Measurements from ENCODE around the gene DDX19B.
"Not testable (repeated sequence)": the region's sequence is repeated elsewhere in the genome, so short reads cannot be mapped to it uniquely, and the experiment has no call there.

DDX19B gene

GRCh38 chr16:70287304-70287971 lies 11.5 kb upstream of the DDX19B start:
- DNase-seq (ENCODE audit: low spot score): not testable (repeated sequence)

GRCh38 chr16:70289229-70290094 lies 9.5 kb upstream of the DDX19B start, which contains the start of gene AARS1:
Gene AARS1, minus strand, starts transcription at chr16:70289506. Its CDS starts 6,743 bp downstream, at chr16:70282763.
- peak; percentile 99 for DNase-seq (ENCODE audit: low spot score)

GRCh38 chr16:70290949-70291519 lies 8.0 kb upstream of the DDX19B start:
- DNase-seq (ENCODE audit: low spot score): no peak

- not testable (repeated sequence) for DNase-seq (ENCODE audit: low spot score)
Measured at GRCh38 chr16:70292148-70292547, 6.8 kb upstream of the DDX19B start.

GRCh38 chr16:70294385-70295025 lies 4.5 kb upstream of the DDX19B start:
- DNase-seq (ENCODE audit: low spot score): no peak

GRCh38 chr16:70295634-70296033 lies 3.4 kb upstream of the DDX19B start:
- DNase-seq (ENCODE audit: low spot score): no peak

- DNase-seq (ENCODE audit: low spot score): no peak
Measured at GRCh38 chr16:70301121-70301520, 2.1 kb downstream of the DDX19B start.

- no peak for DNase-seq (ENCODE audit: low spot score)
Measured at GRCh38 chr16:70302745-70303144, 3.8 kb downstream of the DDX19B start.

- no peak for DNase-seq (ENCODE audit: low spot score)
Measured at GRCh38 chr16:70304892-70305448, 6.0 kb downstream of the DDX19B start.

- no peak for DNase-seq (ENCODE audit: low spot score)
Measured at GRCh38 chr16:70306880-70307279, 7.9 kb downstream of the DDX19B start.

- not testable (repeated sequence) for DNase-seq (ENCODE audit: low spot score)
Measured at GRCh38 chr16:70307726-70308125, 8.7 kb downstream of the DDX19B start.

GRCh38 chr16:70320121-70320520 lies 21.1 kb downstream of the DDX19B start:
- no peak for DNase-seq (ENCODE audit: low spot score)

GRCh38 chr16:70324998-70325747 lies 26.2 kb downstream of the DDX19B start:
- no peak for DNase-seq (ENCODE audit: low spot score)

- DNase-seq (ENCODE audit: low spot score): no peak
Measured at GRCh38 chr16:70331091-70331490, 32.1 kb downstream of the DDX19B start.

GRCh38 chr16:70331588-70332358 lies 32.8 kb downstream of the DDX19B start:
- peak; percentile 10 for DNase-seq (ENCODE audit: low spot score)

- DNase-seq (ENCODE audit: low spot score): not testable (repeated sequence)
Measured at GRCh38 chr16:70332728-70333127, 33.7 kb downstream of the DDX19B start.

- no peak for DNase-seq (ENCODE audit: low spot score)
Measured at GRCh38 chr16:70337814-70338213, 38.8 kb downstream of the DDX19B start.

- DNase-seq (ENCODE audit: low spot score): no peak
Measured at GRCh38 chr16:70341600-70341999, 42.6 kb downstream of the DDX19B start.

GRCh38 chr16:70342016-70342415 lies 43.0 kb downstream of the DDX19B start:
- no peak for DNase-seq (ENCODE audit: low spot score)

GRCh38 chr16:70345840-70346239 lies 46.9 kb downstream of the DDX19B start:
- DNase-seq (ENCODE audit: low spot score): no peak

GRCh38 chr16:70348991-70349390 lies 50.0 kb downstream of the DDX19B start:
- no peak for DNase-seq (ENCODE audit: low spot score)
